H1 (cell line): ENCODE data around the gene NOS3. TPM values are rescaled to one million over a fixed set of nuclear protein-coding genes. Genes with fewer than 3 reads are reported as not detected.
A peak's percentile ranks its signal among the peaks of the same experiment; 100 is the strongest.

Experiments
- CTCF ChIA-PET: fragments of 300-600 bp; sonication (Branson Sonifier 250); formaldehyde crosslinking; loops from one replicate; lab custom pipeline; 2021; ENCODE audit not compliant: partially characterized antibody; lab: Charles Lee
- POLR2A ChIA-PET: fragments of 300-600 bp; sonication (Branson Sonifier 250); formaldehyde crosslinking; loops from one replicate; lab custom pipeline; 2021; ENCODE audit warnings: inconsistent platforms; ENCODE audit not compliant: partially characterized antibody; lab: Charles Lee
- DNase-seq, 2 experiments: peaks; one replicate each; pipeline versions ENCODE4 v3.0.0 to v3.0.0-alpha.2; 2010 to 2022; ENCODE audit warnings: low spot score in 2 of 2, low read depth in 1 of 2, mixed read lengths in 1 of 2
- FAIRE-seq: peaks from 2 replicates; lab custom pipeline; 2011; peaks lifted over from hg19 to GRCh38; lab: Jason Lieb, UNC
- H2AFZ ChIP-seq: 2 replicates; pipeline ENCODE4 v1.8.1; 2012; ENCODE audit warnings: low read length, inconsistent platforms
- H2AK5ac ChIP-seq: 2 replicates; pipeline ENCODE4 v1.6.1; 2013; ENCODE audit warnings: low read depth, low read length
- H2BK120ac ChIP-seq: replicated peaks from 2 replicates; pipeline ENCODE3; 2013; ENCODE audit warnings: low read depth, low read length, inconsistent platforms
- H2BK12ac ChIP-seq: 2 replicates; pipeline ENCODE4 v1.6.1; 2013; ENCODE audit warnings: low read depth, low read length
- H2BK15ac ChIP-seq: 2 replicates; pipeline ENCODE4 v1.6.1; 2013; ENCODE audit warnings: low read length
- H2BK20ac ChIP-seq: 2 replicates; pipeline ENCODE4 v1.6.1; 2013; ENCODE audit warnings: low read length
- H2BK5ac ChIP-seq: 2 replicates; pipeline ENCODE4 v1.6.1; 2013; ENCODE audit warnings: low read depth, low read length
- H3K14ac ChIP-seq: 2 replicates; pipeline ENCODE4 v1.6.1; 2013; ENCODE audit warnings: inconsistent platforms; ENCODE audit not compliant: insufficient read length
- H3K18ac ChIP-seq: 2 replicates; pipeline ENCODE4 v1.6.1; 2013; ENCODE audit warnings: low read length; ENCODE audit errors: extremely low read depth
- H3K23ac ChIP-seq: 2 replicates; pipeline ENCODE4 v1.6.1; 2013; ENCODE audit warnings: inconsistent platforms; ENCODE audit not compliant: insufficient read length
- H3K23me2 ChIP-seq: 2 replicates; pipeline ENCODE4 v1.6.1; 2013; ENCODE audit warnings: low read depth, low read length
- H3K27ac ChIP-seq: 2 replicates; pipeline ENCODE4 v1.6.1; 2011; ENCODE audit warnings: low read depth, low read length, inconsistent platforms
- H3K27me3 ChIP-seq, 4 experiments: replicated peaks in 1 of 4; 1 replicate in 1 of 4; 2 replicates in 3 of 4; pipeline versions ENCODE4 v1.6.1 to v1.8.1; 2011 to 2013; ENCODE audit warnings: low read length in 3 of 4, mild to moderate bottlenecking in 3 of 4, inconsistent platforms in 2 of 4, mixed read lengths in 2 of 4, moderate library complexity in 1 of 4; ENCODE audit not compliant: control insufficient read depth in 3 of 4, insufficient read depth in 3 of 4; ENCODE audit errors: extremely low read depth in 1 of 4
- H3K36me3 ChIP-seq, 4 experiments: 2 replicates each; pipeline versions ENCODE4 v1.6.1 to v1.8.1; 2011 to 2013; ENCODE audit warnings: mild to moderate bottlenecking in 4 of 4, low read length in 3 of 4, moderate library complexity in 2 of 4, control low read depth in 1 of 4, inconsistent platforms in 1 of 4; ENCODE audit not compliant: insufficient read depth in 4 of 4, control insufficient read depth in 2 of 4
- H3K4ac ChIP-seq: replicated peaks from 2 replicates; pipeline ENCODE3; 2013; ENCODE audit warnings: low read length, low read depth, mixed read lengths, inconsistent platforms; ENCODE audit not compliant: insufficient read length
- H3K4me1 ChIP-seq, 4 experiments: replicated peaks in 1 of 4; 1 replicate in 1 of 4; 2 replicates in 3 of 4; pipeline versions ENCODE4 v1.6.1 to v1.8.1; 2011 to 2013; ENCODE audit warnings: low read length in 3 of 4, inconsistent platforms in 2 of 4, mixed read lengths in 1 of 4; ENCODE audit not compliant: insufficient read depth in 4 of 4, control insufficient read depth in 3 of 4
- H3K4me2 ChIP-seq, 2 experiments: 2 replicates each; pipeline versions ENCODE4 v1.6.1 to v1.8.1; 2011 to 2013; ENCODE audit warnings: low read depth in 2 of 2, low read length in 2 of 2, control low read depth in 1 of 2, inconsistent platforms in 1 of 2, mild to moderate bottlenecking in 1 of 2; ENCODE audit not compliant: insufficient read depth in 1 of 2
- H3K4me3 ChIP-seq, 4 experiments: fragments of 200-600, 300-600 bp in 1 of 4; sonication (generic), shearing (Covaris generic), sonication (Bioruptor Twin) in 1 of 4; 2 replicates each; pipeline versions ENCODE4 v1.5.1 to v1.8.1; 2011 to 2016; ENCODE audit warnings: low read length in 4 of 4, low read depth in 3 of 4, control low read depth in 2 of 4, inconsistent platforms in 2 of 4, mild to moderate bottlenecking in 2 of 4, mixed read lengths in 1 of 4, moderate library complexity in 1 of 4; ENCODE audit not compliant: insufficient read depth in 2 of 4; ENCODE audit errors: extremely low read depth in 1 of 4
- H3K56ac ChIP-seq: replicated peaks from 2 replicates; pipeline ENCODE3; 2013; ENCODE audit warnings: low read depth, mild to moderate bottlenecking, mixed read lengths, low read length, inconsistent platforms; ENCODE audit not compliant: insufficient read length
- H3K79me1 ChIP-seq: 2 replicates; pipeline ENCODE4 v1.6.1; 2013; ENCODE audit warnings: low read depth, low read length, control low read depth
- H3K79me2 ChIP-seq, 2 experiments: 2 replicates each; pipeline versions ENCODE4 v1.6.1 to v1.8.1; 2012 to 2013; ENCODE audit warnings: low read length in 2 of 2, mild to moderate bottlenecking in 2 of 2, inconsistent platforms in 1 of 2; ENCODE audit not compliant: insufficient read depth in 2 of 2, control insufficient read depth in 1 of 2
- H3K9ac ChIP-seq, 4 experiments: replicated peaks in 1 of 4; 1 replicate in 1 of 4; 2 replicates in 3 of 4; pipeline versions ENCODE4 v1.6.1 to v1.8.1; 2011 to 2013; ENCODE audit warnings: low read depth in 3 of 4, low read length in 3 of 4, control low read depth in 2 of 4, mild to moderate bottlenecking in 2 of 4, moderate library complexity in 2 of 4, inconsistent platforms in 1 of 4; ENCODE audit errors: extremely low read depth in 1 of 4
- H3K9me3 ChIP-seq, 2 experiments: 2 replicates each; pipeline versions ENCODE4 v1.6.1 to v1.8.1; 2012 to 2013; ENCODE audit warnings: mild to moderate bottlenecking in 2 of 2, moderate library complexity in 2 of 2, control low read depth in 1 of 2, inconsistent platforms in 1 of 2, low read depth in 1 of 2, low read length in 1 of 2, mixed read lengths in 1 of 2; ENCODE audit not compliant: insufficient read depth in 2 of 2
- H4K20me1 ChIP-seq, 2 experiments: replicated peaks in 1 of 2; 2 replicates each; pipeline versions ENCODE3 to v1.8.1; 2011 to 2013; ENCODE audit warnings: inconsistent platforms in 2 of 2, low read length in 2 of 2, mild to moderate bottlenecking in 1 of 2; ENCODE audit not compliant: insufficient read depth in 2 of 2, control insufficient read depth in 1 of 2
- H4K5ac ChIP-seq: 2 replicates; pipeline ENCODE4 v1.6.1; 2013; ENCODE audit warnings: low read length, low read depth, mixed read lengths, inconsistent platforms; ENCODE audit not compliant: insufficient read length
- H4K8ac ChIP-seq: 2 replicates; pipeline ENCODE4 v1.8.0; 2013; ENCODE audit warnings: mild to moderate bottlenecking, moderate library complexity, low read length, inconsistent platforms; ENCODE audit not compliant: insufficient read depth; ENCODE audit errors: extremely low read depth
- H4K91ac ChIP-seq: replicated peaks from 2 replicates; pipeline ENCODE3; 2013; ENCODE audit warnings: low read length, mixed read lengths, inconsistent platforms; ENCODE audit not compliant: insufficient read length
- CHD1 ChIP-seq: IDR thresholded peaks from 2 replicates; pipeline ENCODE4 v1.6.1; 2012; ENCODE audit warnings: low read depth, low read length, improper control_type of control experiment
- HDAC2 ChIP-seq, 2 experiments: fragments of 300-600 bp in 1 of 2; sonication (generic) in 1 of 2; IDR thresholded peaks; 2 replicates each; pipeline ENCODE4 v1.6.1; 2011 to 2012; ENCODE audit warnings: low read depth in 2 of 2, low read length in 2 of 2, mild to moderate bottlenecking in 2 of 2, moderate library complexity in 2 of 2, borderline replicate concordance in 1 of 2, inconsistent platforms in 1 of 2
- RNF2 ChIP-seq: fragments of 200-900, 300-1000 bp; sonication (generic); IDR thresholded peaks from 2 replicates; pipeline ENCODE4 v1.7.1; 2016; ENCODE audit warnings: borderline replicate concordance, low read depth, mild to moderate bottlenecking, antibody characterized with exemption, low read length; ENCODE audit not compliant: poor library complexity, severe bottlenecking; ENCODE audit errors: missing control alignments
- SIN3A ChIP-seq, 2 experiments: IDR thresholded peaks in 1 of 2; conservative IDR thresholded peaks in 1 of 2; 2 replicates each; pipeline ENCODE4 v1.6.1; 2011 to 2012; ENCODE audit warnings: low read length in 2 of 2, improper control_type of control experiment in 1 of 2, low read depth in 1 of 2, mild to moderate bottlenecking in 1 of 2
- SRF ChIP-seq: IDR thresholded peaks from 2 replicates; pipeline ENCODE4 v1.6.1; 2011; ENCODE audit warnings: mild to moderate bottlenecking, low read depth, low read length, moderate library complexity
- USF2 ChIP-seq: IDR thresholded peaks from 2 replicates; pipeline ENCODE4 v1.6.1; 2011; ENCODE audit warnings: low read length, improper control_type of control experiment
- WGBS, 2 experiments: shearing (Covaris generic) in 1 of 2; methylation state at CpG; one replicate each; pipeline versions ENCODE4 v1.1.6 to v1.1.7; 2013 to 2015; ENCODE audit warnings: low lambda C conversion rate in 2 of 2, mixed read lengths in 2 of 2, inconsistent platforms in 1 of 2, low coverage in 1 of 2, missing lambda C conversion rate in 1 of 2; ENCODE audit not compliant: insufficient replicate concordance in 2 of 2, insufficient coverage in 1 of 2, insufficient read length in 1 of 2; ENCODE audit errors: extremely low coverage in 1 of 2, missing lambda C conversion rate in 1 of 2; 5-methylcytosine and 5-hydroxymethylcytosine counted together
- polyA plus RNA-seq, 7 experiments: library from polyadenylated mRNA; depleted of rRNA in 3 of 7; stranded (reverse) in 5 of 7; unstranded in 2 of 7; fragments of >200 nt in 5 of 7; fragments of 200-250 nt in 2 of 7; gene quantifications; 1 replicate in 5 of 7; 2 replicates in 1 of 7; 4 replicates in 1 of 7; pipeline versions ENCODE4 v1.2.1 to v1.2.3, GENCODE V29; 2011 to 2013; ENCODE audit warnings: missing spikeins in 2 of 7, mixed read lengths in 2 of 7
- total RNA-seq: library from RNA; stranded (reverse); fragmentation: NEBNext Ultra II Directional; extraction: Animal tissue kit (Norgen Biotek cat#: 25700); gene quantifications from 2 replicates; pipeline ENCODE4 v1.2.1, GENCODE V29; 2021

Gene NOS3
- total and polyA plus RNA-seq, 2 of the 8 experiments (the other 6 are each of a cell fraction or from before 2014, with no cell fraction given) = 4.4 to 16.2 TPM

GRCh38 chr7:150961510-150962289 is 29.1 kb upstream of the NOS3 start:
- H4K8ac ChIP-seq = peak overlapping the region; percentile 15
- H3K79me2 ChIP-seq = no peaks in the 10 kb centered on the region
- no peak overlapping the region for H2AFZ ChIP-seq
- TF ChIP-seq CHD1 = no peak
- TF ChIP-seq USF2 = no peak
- no peak for TF ChIP-seq HDAC2 (IDR thresholded peaks at IDR 0.05; ENCODE audit: borderline replicate concordance in 1 of 2, low read depth in 2 of 2, low read length in 2 of 2)
- peak; percentile 48 for TF ChIP-seq SRF
- no peak for TF ChIP-seq SIN3A (conservative IDR thresholded peaks at IDR 0.05 in 1 of 2, IDR thresholded peaks at IDR 0.05 in 1 of 2; ENCODE audit: low read depth in 1 of 2, low read length in 2 of 2)
- no peak for TF ChIP-seq RNF2
- H3K14ac ChIP-seq = no peak overlapping the region
- H2BK15ac ChIP-seq = no peak overlapping the region
- H3K4me1 ChIP-seq = peaks cover 0 to 4% (median 3%) of the 10 kb centered on the region in 4 experiments; a peak in 4 of 7 replicates
- ChIA-PET CTCF (interaction anchor here (0.6 to 27.0 kb wide), 30 partner anchors 2 to 1646 kb away, joined by 3 to 797 read pairs (median 7); partner anchors contain the start of genes KCNH2 and NOS3), POLR2A (interaction anchor here (1.2 kb wide), 1 partner anchor 29 kb away, joined by 3 read pairs; the partner anchor contains the start of gene NOS3)
- no peaks in the 10 kb centered on the region; a peak in 1 of 8 replicates for H3K36me3 ChIP-seq
- H3K18ac ChIP-seq = no peak overlapping the region
- H4K5ac ChIP-seq = no peak overlapping the region
- WGBS, 2 experiments = 86% methylated on average over 17 of the region's 17 CpGs; no CpG with 5 or more reads in 1 of the 2 experiments
- peak overlapping the region; percentile 41 for H3K4ac ChIP-seq
- H3K23ac ChIP-seq = no peak overlapping the region
- no peak overlapping the region for H3K4me3 ChIP-seq
- no peak overlapping the region for H4K91ac ChIP-seq
- no peaks in the 10 kb centered on the region for H4K20me1 ChIP-seq
- no peak overlapping the region for H2BK20ac ChIP-seq
- no peak overlapping the region for H3K27ac ChIP-seq
- no peaks in the 10 kb centered on the region; the same call in 1 of the 2 replicates for H3K23me2 ChIP-seq
- H3K56ac ChIP-seq = no peak overlapping the region
- no peak overlapping the region for H3K9ac ChIP-seq
- H2BK120ac ChIP-seq = no peak overlapping the region
- H2BK12ac ChIP-seq = no peak overlapping the region
- H3K79me1 ChIP-seq = no peaks in the 10 kb centered on the region
- no peak overlapping the region for H2BK5ac ChIP-seq
- no peaks in the 10 kb centered on the region for H3K9me3 ChIP-seq
- no peak for DNase-seq
- H3K27me3 ChIP-seq = peaks cover 0 to 27% (median 14%) of the 10 kb centered on the region in 4 experiments; a peak in 5 of 7 replicates
- H3K4me2 ChIP-seq = no peak overlapping the region
- H2AK5ac ChIP-seq = no peak overlapping the region
- FAIRE-seq = no peak
